ENCODE data around the gene ASH1L.

DNA sequence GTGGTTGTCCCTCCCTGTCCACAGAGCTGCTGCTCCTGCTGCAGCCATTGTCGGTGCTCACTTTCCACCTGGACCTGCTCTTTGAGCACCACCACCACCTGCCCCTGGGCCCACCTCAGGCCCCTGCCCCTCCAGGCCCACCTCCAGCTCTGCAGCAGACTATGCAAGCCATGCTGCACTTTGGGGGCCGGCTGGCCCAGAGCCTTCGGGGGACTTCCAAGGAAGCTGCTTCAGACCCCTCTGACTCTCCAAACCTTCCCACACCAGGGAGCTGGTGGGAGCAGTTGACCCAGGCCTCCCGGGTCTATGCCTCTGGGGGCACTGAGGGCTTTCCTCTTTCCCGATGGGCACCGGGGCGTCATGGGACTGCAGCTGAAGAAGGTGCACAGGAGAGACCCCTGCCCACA is 236.0 kb downstream of the ASH1L start:
- TF ChIP-seq ZNF274 (IDR thresholded peaks at IDR 0.05; ENCODE audit: low read depth, low read length), result no peak
- TF ChIP-seq YY1 (IDR thresholded peaks at IDR 0.05; ENCODE audit: insufficient read depth, insufficient read length), result no peak
